Measurements from ENCODE around the gene FA2H.
"Not testable (repeated sequence)": the region's sequence is repeated elsewhere in the genome, so short reads cannot be mapped to it uniquely, and the experiment has no call there.

Gene FA2H

GRCh38 chr16:74729783-74730683 is 44.6 kb downstream of the FA2H start:
- no peak overlapping the region for H3K27ac ChIP-seq (ENCODE audit: low read length)
- no peak overlapping the region for H3K9ac ChIP-seq (ENCODE audit: low read depth, low read length)
- H3K36me3 ChIP-seq (ENCODE audit: insufficient read depth, low read depth, low read length): no peaks in the 10 kb centered on the region

DNA sequence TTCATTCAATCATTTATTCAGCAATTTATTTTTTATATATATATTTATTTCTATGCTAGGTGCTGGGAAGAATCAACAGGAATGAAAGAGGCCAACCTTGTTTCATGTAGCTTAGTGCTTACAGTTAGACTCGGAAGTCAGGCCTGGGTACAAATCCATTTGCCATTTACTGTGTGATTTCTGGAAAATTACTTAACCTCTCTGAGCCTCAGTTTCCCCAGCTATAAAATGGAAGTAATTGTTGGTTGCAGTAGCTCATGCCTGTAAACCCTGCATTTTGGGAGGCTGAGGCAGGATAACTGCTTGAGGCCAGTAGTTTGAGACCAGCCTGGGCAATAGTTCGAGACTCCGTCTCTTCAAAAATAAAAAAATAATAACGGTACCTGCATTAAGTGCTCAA is 46.7 kb downstream of the FA2H start:
- H3K9me3 ChIP-seq (ENCODE audit: insufficient read depth, low read depth, low read length): peaks cover 7% of the 10 kb centered on the region
- H3K9ac ChIP-seq (ENCODE audit: low read depth, low read length): no peak overlapping the region
- H3K4me3 ChIP-seq (ENCODE audit: low read length): no peak overlapping the region
- no peaks in the 10 kb centered on the region for H3K36me3 ChIP-seq (ENCODE audit: insufficient read depth, low read depth, low read length)
- H3K27me3 ChIP-seq (ENCODE audit: insufficient read depth, low read length): no peaks in the 10 kb centered on the region
- no peak overlapping the region for H3K27ac ChIP-seq (ENCODE audit: low read length)
- H3K4me1 ChIP-seq (ENCODE audit: insufficient read depth, low read length): peaks cover 6% of the 10 kb centered on the region

More at GRCh38 chr16:74729783-74730683, 44.6 kb downstream of the FA2H start:
- Histone ChIP-seq H3K4me3 (ENCODE audit: low read length) (no peak overlapping the region), H3K4me1 (ENCODE audit: insufficient read depth, low read length) (peaks cover 19% of the 10 kb centered on the region), H3K27me3 (ENCODE audit: insufficient read depth, low read length) (no peaks in the 10 kb centered on the region), H3K9me3 (ENCODE audit: insufficient read depth, low read depth, low read length) (peaks cover 7% of the 10 kb centered on the region)

DNA sequence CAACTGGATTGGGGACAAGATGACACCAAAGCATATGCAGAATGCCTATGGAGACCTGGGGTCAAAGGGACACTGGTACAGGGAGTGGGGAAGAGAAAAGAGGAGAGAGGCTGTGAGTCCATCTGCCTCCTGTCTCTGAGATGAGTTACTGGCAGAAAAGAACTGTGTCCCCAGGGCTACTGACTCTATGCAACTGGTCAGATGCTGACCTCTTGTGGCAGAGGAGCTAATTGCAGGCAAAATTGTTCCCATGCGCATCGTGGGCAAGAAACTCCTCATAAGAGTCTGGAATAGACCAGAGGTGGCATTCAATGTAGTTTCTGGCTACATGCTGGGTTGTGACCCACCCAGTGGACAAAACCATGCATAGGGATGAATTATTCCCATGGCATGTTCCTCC is 47.9 kb downstream of the FA2H start:
- Histone ChIP-seq H3K9me3 (ENCODE audit: insufficient read depth, low read depth, low read length) (peaks cover 7% of the 10 kb centered on the region), H3K9ac (ENCODE audit: low read depth, low read length) (no peak overlapping the region), H3K4me3 (ENCODE audit: low read length) (no peak overlapping the region), H3K27me3 (ENCODE audit: insufficient read depth, low read length) (no peaks in the 10 kb centered on the region), H3K36me3 (ENCODE audit: insufficient read depth, low read depth, low read length) (no peaks in the 10 kb centered on the region), H3K27ac (ENCODE audit: low read length) (no peak overlapping the region), H3K4me1 (ENCODE audit: insufficient read depth, low read length) (peaks cover 6% of the 10 kb centered on the region)

DNA sequence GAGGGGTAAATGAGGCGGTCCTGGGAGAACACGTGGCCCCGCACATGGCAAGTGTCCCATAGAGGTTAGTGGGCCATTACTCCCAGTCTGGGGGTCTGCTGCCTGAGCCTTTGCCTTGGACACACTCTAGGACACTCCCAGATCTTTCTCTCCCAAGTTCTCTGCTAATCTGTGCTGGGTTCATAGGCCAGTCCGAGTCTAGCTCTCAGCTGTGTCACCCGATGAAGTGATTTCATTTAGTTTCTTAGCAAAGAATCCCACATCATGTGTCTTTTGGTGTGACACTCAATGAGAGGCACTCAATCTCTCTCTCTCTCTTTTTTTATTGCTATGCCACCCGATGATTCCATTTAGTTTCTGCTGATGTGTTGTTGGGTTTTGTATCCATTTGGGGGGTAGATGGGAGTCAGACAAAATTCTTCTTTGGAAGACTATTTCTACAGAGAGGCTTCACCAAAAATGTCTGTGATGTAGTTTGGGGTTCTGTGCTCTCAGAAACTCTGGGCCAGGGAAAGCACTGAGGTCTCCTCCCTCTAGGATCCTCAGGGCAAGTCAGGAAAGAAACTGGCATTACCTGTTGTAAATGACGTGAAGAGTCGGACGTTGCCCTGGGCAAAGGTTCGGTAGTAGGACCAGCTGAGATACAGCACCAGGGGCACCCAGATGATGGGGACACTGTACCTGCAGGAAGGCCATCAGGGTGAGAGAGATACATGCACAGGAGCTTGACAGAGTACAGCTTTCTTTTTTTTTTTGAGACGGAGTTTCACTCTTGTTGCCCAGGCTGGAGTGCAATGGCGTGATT is 48.8 kb downstream of the FA2H start:
- Histone ChIP-seq H3K27me3 (ENCODE audit: insufficient read depth, low read length) (no peaks in the 10 kb centered on the region), H3K9me3 (ENCODE audit: insufficient read depth, low read depth, low read length) (peaks cover 7% of the 10 kb centered on the region), H3K4me1 (ENCODE audit: insufficient read depth, low read length) (peaks cover 6% of the 10 kb centered on the region), H3K36me3 (ENCODE audit: insufficient read depth, low read depth, low read length) (no peaks in the 10 kb centered on the region), H3K4me3 (ENCODE audit: low read length) (no peak overlapping the region), H3K27ac (ENCODE audit: low read length) (no peak overlapping the region), H3K9ac (ENCODE audit: low read depth, low read length) (no peak overlapping the region)

- H3K4me1 ChIP-seq (ENCODE audit: insufficient read depth, low read length): no peaks in the 10 kb centered on the region
- H3K9ac ChIP-seq (ENCODE audit: low read depth, low read length): no peak overlapping the region
- no peaks in the 10 kb centered on the region for H3K27me3 ChIP-seq (ENCODE audit: insufficient read depth, low read length)
- H3K4me3 ChIP-seq (ENCODE audit: low read length): no peak overlapping the region
- H3K27ac ChIP-seq (ENCODE audit: low read length): no peak overlapping the region
- peaks cover 7% of the 10 kb centered on the region for H3K9me3 ChIP-seq (ENCODE audit: insufficient read depth, low read depth, low read length)
- H3K36me3 ChIP-seq (ENCODE audit: insufficient read depth, low read depth, low read length): no peaks in the 10 kb centered on the region
Observed at GRCh38 chr16:74724820-74725549, 49.6 kb downstream of the FA2H start.

DNA sequence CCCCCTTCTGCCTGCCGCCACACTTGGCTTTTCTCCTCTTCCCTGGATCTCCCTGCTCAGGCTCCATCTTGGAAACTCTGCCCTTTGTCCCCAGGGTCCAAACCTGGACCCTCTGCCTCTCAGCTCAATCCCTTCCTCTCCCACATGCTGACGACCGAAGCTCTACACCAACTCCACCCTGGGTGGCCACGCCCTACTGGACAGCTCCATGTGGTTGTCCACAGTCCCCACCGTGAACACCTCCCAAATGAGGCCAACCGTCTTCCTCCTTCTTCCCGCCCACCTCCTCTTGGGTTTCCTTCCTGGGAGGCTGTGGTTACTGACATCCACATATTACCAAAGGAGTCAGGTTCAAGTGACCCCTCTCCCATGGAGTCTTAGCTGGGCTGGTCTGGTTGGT is 51.4 kb downstream of the FA2H start:
- Histone ChIP-seq H3K27me3 (ENCODE audit: insufficient read depth, low read length) (no peaks in the 10 kb centered on the region), H3K36me3 (ENCODE audit: insufficient read depth, low read depth, low read length) (no peaks in the 10 kb centered on the region), H3K9me3 (ENCODE audit: insufficient read depth, low read depth, low read length) (peaks cover 7% of the 10 kb centered on the region), H3K4me1 (ENCODE audit: insufficient read depth, low read length) (no peaks in the 10 kb centered on the region), H3K4me3 (ENCODE audit: low read length) (no peak overlapping the region), H3K27ac (ENCODE audit: low read length) (no peak overlapping the region), H3K9ac (ENCODE audit: low read depth, low read length) (no peak overlapping the region)

GRCh38 chr16:74722156-74722555 is 52.5 kb downstream of the FA2H start:
- H3K9ac ChIP-seq (ENCODE audit: low read depth, low read length); H3K36me3 ChIP-seq (ENCODE audit: insufficient read depth, low read depth, low read length); H3K27me3 ChIP-seq (ENCODE audit: insufficient read depth, low read length); H3K4me1 ChIP-seq (ENCODE audit: insufficient read depth, low read length); H3K4me3 ChIP-seq (ENCODE audit: low read length); H3K27ac ChIP-seq (ENCODE audit: low read length); H3K9me3 ChIP-seq (ENCODE audit: insufficient read depth, low read depth, low read length): not testable (repeated sequence)

GRCh38 chr16:74721716-74722115 is 52.9 kb downstream of the FA2H start:
- Histone ChIP-seq H3K27ac (ENCODE audit: low read length) (no peak overlapping the region), H3K36me3 (ENCODE audit: insufficient read depth, low read depth, low read length) (no peaks in the 10 kb centered on the region), H3K9ac (ENCODE audit: low read depth, low read length) (no peak overlapping the region), H3K4me3 (ENCODE audit: low read length) (no peak overlapping the region), H3K4me1 (ENCODE audit: insufficient read depth, low read length) (no peaks in the 10 kb centered on the region), H3K27me3 (ENCODE audit: insufficient read depth, low read length) (no peaks in the 10 kb centered on the region), H3K9me3 (ENCODE audit: insufficient read depth, low read depth, low read length) (no peaks in the 10 kb centered on the region)

DNA sequence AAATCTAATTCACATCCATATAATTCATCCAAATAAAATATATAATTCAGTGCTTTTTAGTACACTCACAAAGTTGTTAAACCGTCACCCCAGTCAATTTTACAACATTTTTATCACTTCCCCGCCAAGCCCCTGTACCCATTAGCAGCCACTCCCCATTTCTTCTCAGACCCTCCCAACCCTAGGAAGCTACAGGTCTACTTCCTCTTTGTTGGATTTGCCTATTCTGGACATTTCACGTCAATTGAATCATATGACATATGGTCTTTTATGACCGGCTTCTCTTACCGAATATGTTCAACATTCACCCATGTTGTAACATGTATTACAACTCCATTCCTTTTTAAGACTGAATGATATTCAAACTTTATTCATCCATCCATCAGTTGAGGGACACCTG is 54.0 kb downstream of the FA2H start:
- H3K9me3 ChIP-seq (ENCODE audit: insufficient read depth, low read depth, low read length): no peaks in the 10 kb centered on the region
- H3K4me1 ChIP-seq (ENCODE audit: insufficient read depth, low read length): no peaks in the 10 kb centered on the region
- H3K27ac ChIP-seq (ENCODE audit: low read length): no peak overlapping the region
- H3K36me3 ChIP-seq (ENCODE audit: insufficient read depth, low read depth, low read length): no peaks in the 10 kb centered on the region
- H3K27me3 ChIP-seq (ENCODE audit: insufficient read depth, low read length): no peaks in the 10 kb centered on the region
- no peak overlapping the region for H3K4me3 ChIP-seq (ENCODE audit: low read length)
- H3K9ac ChIP-seq (ENCODE audit: low read depth, low read length): no peak overlapping the region

- Histone ChIP-seq H3K27ac (ENCODE audit: low read length) (no peak overlapping the region), H3K36me3 (ENCODE audit: insufficient read depth, low read depth, low read length) (no peaks in the 10 kb centered on the region), H3K9ac (ENCODE audit: low read depth, low read length) (no peak overlapping the region), H3K4me1 (ENCODE audit: insufficient read depth, low read length) (no peaks in the 10 kb centered on the region), H3K9me3 (ENCODE audit: insufficient read depth, low read depth, low read length) (no peaks in the 10 kb centered on the region), H3K27me3 (ENCODE audit: insufficient read depth, low read length) (no peaks in the 10 kb centered on the region), H3K4me3 (ENCODE audit: low read length) (no peak overlapping the region)
Observed at GRCh38 chr16:74718741-74719610, 55.6 kb downstream of the FA2H start.

- Histone ChIP-seq H3K9me3 (ENCODE audit: insufficient read depth, low read depth, low read length) (no peaks in the 10 kb centered on the region), H3K36me3 (ENCODE audit: insufficient read depth, low read depth, low read length) (no peaks in the 10 kb centered on the region), H3K27ac (ENCODE audit: low read length) (no peak overlapping the region), H3K4me3 (ENCODE audit: low read length) (no peak overlapping the region), H3K27me3 (ENCODE audit: insufficient read depth, low read length) (no peaks in the 10 kb centered on the region), H3K4me1 (ENCODE audit: insufficient read depth, low read length) (no peaks in the 10 kb centered on the region), H3K9ac (ENCODE audit: low read depth, low read length) (no peak overlapping the region)
Observed at GRCh38 chr16:74718140-74718539, 56.5 kb downstream of the FA2H start.

All from iPS-20b (cell line).